IPS-18a (cell line): ENCODE measurements around the gene GAP43.

Experiments
- H3K27ac ChIP-seq: one replicate; pipeline ENCODE4 v1.5.1; 2013; ENCODE audit warnings: low read length
- H3K27me3 ChIP-seq: one replicate; pipeline ENCODE4 v1.6.1; 2013; ENCODE audit warnings: mild to moderate bottlenecking, low read length; ENCODE audit not compliant: control insufficient read depth, insufficient read depth
- H3K36me3 ChIP-seq: one replicate; pipeline ENCODE4 v1.6.1; 2013; ENCODE audit warnings: low read depth, low read length; ENCODE audit not compliant: control insufficient read depth
- H3K4me1 ChIP-seq: one replicate; pipeline ENCODE4 v1.6.1; 2013; ENCODE audit warnings: low read depth, low read length; ENCODE audit not compliant: control insufficient read depth
- H3K4me3 ChIP-seq: one replicate; pipeline ENCODE4 v1.5.1; 2013; ENCODE audit warnings: low read length
- H3K9ac ChIP-seq: one replicate; pipeline ENCODE4 v1.6.1; 2013; ENCODE audit warnings: mild to moderate bottlenecking, low read length, moderate library complexity
- H3K9me3 ChIP-seq: one replicate; pipeline ENCODE4 v1.6.1; 2013; ENCODE audit warnings: low read depth, low read length; ENCODE audit not compliant: control insufficient read depth

The GAP43 gene

DNA sequence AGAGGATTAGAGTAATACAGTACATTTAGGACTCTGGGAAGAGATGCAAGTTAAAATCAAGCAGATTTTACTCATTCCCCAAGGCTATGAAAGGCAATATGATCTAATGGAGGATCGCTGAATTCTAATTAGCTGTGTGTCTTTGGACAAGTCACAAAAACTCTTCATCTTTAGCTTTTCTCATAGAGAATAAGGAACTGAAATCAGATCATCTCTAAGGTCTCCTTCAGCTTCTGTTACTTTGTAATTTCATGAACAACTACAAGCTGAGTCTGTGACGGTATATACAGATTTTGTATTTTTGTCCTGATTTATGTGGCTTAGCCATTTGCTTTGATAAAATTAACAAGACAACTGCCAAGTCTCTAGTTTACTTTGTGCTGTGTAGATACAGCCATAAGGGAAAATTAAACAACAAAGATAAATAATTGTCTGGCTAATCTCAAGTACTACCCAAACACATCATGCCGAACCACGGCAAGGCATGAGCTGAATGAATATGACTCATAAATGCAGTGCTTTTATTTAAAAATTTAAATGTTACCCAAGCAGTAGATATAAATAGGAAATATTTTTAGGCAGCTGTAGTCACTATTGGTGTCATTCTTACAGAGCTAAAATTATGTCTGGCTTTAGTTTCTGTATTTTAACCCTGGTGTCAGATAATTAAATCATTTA is 81.5 kb downstream of the GAP43 start:
- Histone ChIP-seq H3K9me3 (no peaks in the 10 kb centered on the region), H3K4me1 (peaks cover 3% of the 10 kb centered on the region), H3K36me3 (no peaks in the 10 kb centered on the region), H3K27ac (no peak overlapping the region), H3K27me3 (no peaks in the 10 kb centered on the region), H3K9ac (no peak overlapping the region), H3K4me3 (no peak overlapping the region)

DNA sequence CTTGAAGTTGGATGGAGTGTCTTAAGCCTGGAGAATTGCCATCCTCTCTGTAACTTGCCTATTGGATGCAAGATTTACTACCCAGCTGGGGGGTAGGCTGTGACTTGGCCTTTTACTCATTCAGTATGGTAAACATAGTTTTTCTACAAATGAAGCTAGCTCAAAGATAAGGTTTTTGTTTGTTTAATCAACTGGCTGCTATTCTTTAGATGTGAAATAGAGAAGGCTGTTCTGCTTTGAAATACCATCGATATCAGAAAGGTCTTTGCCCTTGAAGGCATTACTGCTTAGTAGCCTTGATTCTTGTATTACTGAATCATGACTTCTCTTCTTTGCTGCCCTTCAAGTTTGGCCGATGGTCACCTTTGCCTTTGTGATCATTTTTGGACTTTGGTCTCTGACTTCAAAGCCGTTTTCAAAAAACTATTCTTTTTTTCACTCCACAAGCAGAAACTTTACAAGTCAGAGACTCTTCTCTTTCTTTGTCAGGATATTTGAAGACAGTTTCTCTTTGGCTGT is 83.1 kb downstream of the GAP43 start:
- H3K4me1 ChIP-seq: no peaks in the 10 kb centered on the region
- no peaks in the 10 kb centered on the region for H3K36me3 ChIP-seq
- no peak overlapping the region for H3K4me3 ChIP-seq
- no peak overlapping the region for H3K9ac ChIP-seq
- H3K27ac ChIP-seq: no peak overlapping the region
- H3K27me3 ChIP-seq: no peaks in the 10 kb centered on the region
- no peaks in the 10 kb centered on the region for H3K9me3 ChIP-seq

DNA sequence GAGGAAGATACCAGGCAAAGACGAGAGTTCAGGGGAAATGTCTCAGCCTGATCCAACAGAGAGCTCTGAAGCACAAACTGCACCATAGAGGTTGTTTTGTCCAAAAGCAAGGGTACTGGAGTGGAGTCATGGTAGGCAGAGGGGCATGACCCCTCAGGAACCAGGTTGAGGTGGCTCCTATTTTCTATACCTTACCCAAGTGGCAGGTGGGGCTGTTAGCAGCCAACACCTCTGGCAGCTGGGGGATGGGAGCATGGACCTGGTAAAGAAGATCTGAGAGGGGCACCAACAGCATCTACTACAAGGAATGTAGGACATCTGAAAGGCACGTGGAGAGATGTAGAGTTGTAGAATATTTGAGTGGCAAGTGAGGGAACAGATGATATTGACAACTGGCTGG is 85.2 kb downstream of the GAP43 start:
- no peaks in the 10 kb centered on the region for H3K36me3 ChIP-seq
- no peak overlapping the region for H3K27ac ChIP-seq
- H3K4me3 ChIP-seq: no peak overlapping the region
- no peak overlapping the region for H3K9ac ChIP-seq
- no peaks in the 10 kb centered on the region for H3K4me1 ChIP-seq
- no peaks in the 10 kb centered on the region for H3K27me3 ChIP-seq
- H3K9me3 ChIP-seq: no peaks in the 10 kb centered on the region

DNA sequence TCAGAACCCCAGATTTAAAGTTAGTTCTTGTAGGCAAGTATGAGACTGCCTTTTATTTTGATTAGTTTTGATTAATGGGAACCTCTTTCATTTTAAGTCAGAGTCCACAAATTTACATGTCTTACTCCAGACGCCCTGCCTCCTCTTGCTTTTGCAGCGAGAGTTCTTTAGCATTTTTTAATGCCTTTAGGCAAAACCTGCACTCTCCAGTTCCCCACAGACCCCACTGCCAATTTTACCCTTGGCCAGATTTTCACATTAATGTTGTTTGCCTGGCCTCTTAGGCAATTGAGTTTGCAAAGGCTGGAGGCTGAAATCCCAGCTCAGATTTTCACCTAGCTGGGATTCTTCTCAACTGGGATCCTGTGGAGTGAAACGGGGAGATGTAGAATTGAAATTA is 85.8 kb downstream of the GAP43 start:
- Histone ChIP-seq H3K27me3 (no peaks in the 10 kb centered on the region), H3K27ac (no peak overlapping the region), H3K9me3 (no peaks in the 10 kb centered on the region), H3K36me3 (no peaks in the 10 kb centered on the region), H3K4me3 (no peak overlapping the region), H3K9ac (no peak overlapping the region), H3K4me1 (no peaks in the 10 kb centered on the region)

DNA sequence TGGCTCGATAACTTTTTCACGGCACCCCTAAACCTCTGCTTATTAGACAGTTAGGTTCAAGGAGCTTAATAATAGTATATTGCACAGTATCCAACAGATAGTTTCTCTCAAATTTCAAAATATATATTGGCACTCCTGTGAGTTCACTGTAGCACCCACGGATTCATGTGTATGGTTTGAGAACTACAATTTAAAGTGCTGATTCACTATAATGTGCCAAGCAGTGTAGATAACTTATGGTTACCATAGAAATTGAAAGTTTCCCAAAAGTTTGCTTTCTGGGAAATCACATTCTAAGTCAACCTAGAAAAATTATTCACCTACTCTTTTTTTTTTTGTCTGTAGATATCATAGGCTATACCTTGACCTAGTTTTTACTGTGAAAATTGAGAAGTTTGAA is 86.6 kb downstream of the GAP43 start:
- no peak overlapping the region for H3K9ac ChIP-seq
- no peaks in the 10 kb centered on the region for H3K36me3 ChIP-seq
- H3K4me1 ChIP-seq: no peaks in the 10 kb centered on the region
- no peaks in the 10 kb centered on the region for H3K27me3 ChIP-seq
- H3K4me3 ChIP-seq: no peak overlapping the region
- no peak overlapping the region for H3K27ac ChIP-seq
- no peaks in the 10 kb centered on the region for H3K9me3 ChIP-seq

DNA sequence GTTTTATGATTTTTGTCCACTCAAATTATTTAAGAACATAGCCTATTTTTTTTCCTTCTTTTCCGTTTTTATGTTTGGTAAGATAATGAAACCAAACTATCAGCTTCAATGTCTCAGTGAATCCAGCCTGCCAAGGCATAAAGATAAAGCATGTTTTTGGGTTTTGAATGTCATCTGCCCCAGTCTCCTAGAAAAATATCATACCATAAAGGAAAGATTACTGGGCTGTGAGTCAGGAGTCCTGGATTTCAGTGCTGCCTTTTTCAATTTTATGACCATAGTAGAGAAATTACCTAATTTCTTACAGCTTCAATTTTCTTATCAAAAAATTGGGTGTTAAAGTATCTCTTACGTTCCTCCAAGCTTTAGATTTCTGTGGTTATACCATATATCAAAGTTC is 87.5 kb downstream of the GAP43 start:
- no peaks in the 10 kb centered on the region for H3K9me3 ChIP-seq
- no peaks in the 10 kb centered on the region for H3K36me3 ChIP-seq
- H3K27ac ChIP-seq: no peak overlapping the region
- H3K4me3 ChIP-seq: no peak overlapping the region
- no peak overlapping the region for H3K9ac ChIP-seq
- H3K27me3 ChIP-seq: no peaks in the 10 kb centered on the region
- no peaks in the 10 kb centered on the region for H3K4me1 ChIP-seq

DNA sequence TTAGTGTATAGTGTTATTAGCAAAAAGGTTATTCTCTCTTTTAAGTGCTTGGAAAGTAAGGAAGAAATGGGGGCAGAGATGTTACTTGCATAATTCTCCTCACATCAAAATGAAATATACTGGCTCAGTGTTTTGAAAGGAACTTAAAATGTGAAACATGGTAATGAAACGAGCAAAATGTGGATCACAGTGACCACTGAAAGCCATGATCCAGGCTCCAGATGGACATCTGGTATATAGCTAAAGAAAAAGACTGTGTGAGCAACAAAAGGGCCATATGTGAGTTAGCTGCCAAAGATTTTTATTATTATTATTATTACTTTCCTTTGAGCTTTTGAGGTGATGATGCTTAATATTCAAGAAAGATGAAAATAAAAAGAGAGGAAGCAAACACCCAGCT is 89.6 kb downstream of the GAP43 start:
- H3K27ac ChIP-seq: no peak overlapping the region
- no peaks in the 10 kb centered on the region for H3K9me3 ChIP-seq
- H3K4me3 ChIP-seq: no peak overlapping the region
- H3K27me3 ChIP-seq: no peaks in the 10 kb centered on the region
- H3K9ac ChIP-seq: no peak overlapping the region
- no peaks in the 10 kb centered on the region for H3K4me1 ChIP-seq
- no peaks in the 10 kb centered on the region for H3K36me3 ChIP-seq

DNA sequence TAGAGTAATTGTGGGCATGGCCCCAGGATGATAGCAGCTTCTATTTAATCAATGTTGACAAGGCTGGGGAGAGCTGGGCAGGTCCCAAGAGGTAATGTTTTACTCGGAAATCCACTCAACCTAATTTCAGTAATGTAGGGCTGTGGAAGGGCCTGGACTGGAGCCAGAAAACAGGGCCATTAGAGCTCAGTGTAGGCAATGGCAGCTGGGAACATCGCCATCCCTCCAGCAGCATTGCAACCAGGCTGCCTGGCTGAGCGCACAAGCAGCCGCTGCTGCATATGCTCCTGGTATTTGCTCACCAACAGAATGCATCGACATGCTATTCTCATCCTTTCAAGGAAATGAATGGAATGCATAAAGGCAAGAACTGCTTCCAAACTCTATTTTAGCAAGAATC is 90.0 kb downstream of the GAP43 start:
- H3K4me3 ChIP-seq: no peak overlapping the region
- no peak overlapping the region for H3K9ac ChIP-seq
- no peak overlapping the region for H3K27ac ChIP-seq
- no peaks in the 10 kb centered on the region for H3K27me3 ChIP-seq
- no peaks in the 10 kb centered on the region for H3K36me3 ChIP-seq
- H3K9me3 ChIP-seq: no peaks in the 10 kb centered on the region
- H3K4me1 ChIP-seq: no peaks in the 10 kb centered on the region

DNA sequence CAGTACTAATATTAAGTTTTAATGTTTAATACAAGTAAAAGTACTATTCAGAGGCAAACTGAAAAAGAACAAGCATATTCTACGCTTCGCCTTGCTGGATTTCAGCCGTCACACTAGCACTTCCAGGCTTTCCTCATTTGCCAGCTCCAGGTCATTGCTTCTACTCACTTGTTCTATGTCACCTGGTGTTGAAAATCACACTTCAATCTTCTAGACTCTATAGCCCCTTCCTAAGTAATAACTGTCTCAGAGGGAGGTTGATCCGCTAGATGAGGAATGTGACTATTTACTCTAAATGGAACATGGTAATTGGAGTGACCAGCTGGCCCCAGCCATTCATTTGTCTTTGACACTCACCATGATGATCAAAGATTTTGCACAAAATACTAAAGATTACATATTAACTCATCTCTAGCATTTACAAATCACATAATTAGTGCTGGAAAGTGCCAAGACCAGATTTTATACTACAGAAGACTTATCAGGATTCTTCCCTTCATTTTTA is 92.0 kb downstream of the GAP43 start:
- no peaks in the 10 kb centered on the region for H3K36me3 ChIP-seq
- no peaks in the 10 kb centered on the region for H3K9me3 ChIP-seq
- H3K27ac ChIP-seq: no peak overlapping the region
- H3K4me1 ChIP-seq: no peaks in the 10 kb centered on the region
- H3K9ac ChIP-seq: no peak overlapping the region
- no peak overlapping the region for H3K4me3 ChIP-seq
- no peaks in the 10 kb centered on the region for H3K27me3 ChIP-seq

DNA sequence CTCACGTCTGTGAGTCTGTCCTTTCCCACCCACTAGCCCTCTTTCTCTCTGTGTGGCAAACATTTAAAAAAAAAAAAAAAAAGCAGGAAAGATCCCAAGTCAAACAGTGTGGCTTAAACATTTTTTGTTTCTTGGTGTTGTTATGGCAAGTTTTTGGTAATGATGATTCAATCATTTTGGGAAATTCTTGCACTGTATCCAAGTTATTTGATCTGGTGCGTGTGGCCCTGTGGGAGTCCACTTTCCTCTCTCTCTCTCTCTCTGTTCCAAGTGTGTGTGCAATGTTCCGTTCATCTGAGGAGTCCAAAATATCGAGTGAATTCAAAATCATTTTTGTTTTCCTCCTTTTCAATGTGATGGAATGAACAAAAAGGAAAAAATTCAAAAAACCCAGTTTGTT is 97.7 kb downstream of the GAP43 start:
- Histone ChIP-seq H3K27me3 (no peaks in the 10 kb centered on the region), H3K27ac (no peak overlapping the region), H3K36me3 (no peaks in the 10 kb centered on the region), H3K9me3 (no peaks in the 10 kb centered on the region), H3K4me1 (no peaks in the 10 kb centered on the region), H3K9ac (no peak overlapping the region), H3K4me3 (no peak overlapping the region)

DNA sequence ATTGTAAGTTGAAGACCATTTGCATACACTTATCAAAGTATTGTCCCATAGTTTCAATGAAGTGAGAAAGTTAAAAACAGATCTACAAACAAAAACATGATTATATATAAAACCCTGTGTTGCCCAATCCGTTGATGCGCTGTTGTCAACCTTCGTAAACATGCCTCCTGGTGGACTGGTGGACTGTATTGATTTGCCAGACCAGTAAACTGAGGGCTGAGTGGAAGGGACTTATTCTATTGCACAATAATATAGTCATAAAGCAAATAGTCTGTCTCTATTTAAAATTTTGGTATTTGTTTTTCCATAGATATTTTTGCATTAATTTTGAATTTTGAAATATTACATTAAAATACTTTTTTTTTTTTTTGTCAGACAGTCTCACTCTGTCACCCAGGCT is 102.5 kb downstream of the GAP43 start:
- H3K27ac ChIP-seq: no peak overlapping the region
- no peaks in the 10 kb centered on the region for H3K36me3 ChIP-seq
- H3K9me3 ChIP-seq: no peaks in the 10 kb centered on the region
- no peaks in the 10 kb centered on the region for H3K4me1 ChIP-seq
- no peaks in the 10 kb centered on the region for H3K27me3 ChIP-seq
- H3K4me3 ChIP-seq: no peak overlapping the region
- no peak overlapping the region for H3K9ac ChIP-seq

DNA sequence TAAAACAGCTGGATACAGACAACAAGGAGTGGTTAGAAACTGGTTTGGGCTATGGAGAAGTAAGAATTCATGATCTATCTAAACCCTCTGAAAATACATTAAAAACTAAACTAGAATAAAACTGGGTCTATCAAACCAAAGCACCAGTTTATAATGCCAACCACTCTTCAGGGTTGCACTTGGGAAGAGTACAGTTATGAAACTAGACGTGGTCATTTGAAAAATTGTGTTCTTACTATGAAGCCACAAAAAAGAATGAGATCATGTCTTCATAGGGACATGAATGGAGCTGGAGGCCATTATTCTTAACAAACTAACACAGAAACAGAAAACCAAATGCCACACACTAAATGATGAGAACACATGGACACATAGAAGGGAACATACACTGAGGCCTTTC is 103.8 kb downstream of the GAP43 start:
- Histone ChIP-seq H3K4me3 (no peak overlapping the region), H3K27me3 (no peaks in the 10 kb centered on the region), H3K4me1 (no peaks in the 10 kb centered on the region), H3K9me3 (no peaks in the 10 kb centered on the region), H3K9ac (no peak overlapping the region), H3K36me3 (no peaks in the 10 kb centered on the region), H3K27ac (no peak overlapping the region)
